Measurements from ENCODE around the gene IRX2.

Gene IRX2

GRCh38 chr5:2776337-2777302 lies 25.1 kb upstream of the IRX2 start:
- no peak overlapping the region for H3K4me3 ChIP-seq (ENCODE audit: low read length)
- TF ChIP-seq CTCF (IDR thresholded peaks at IDR 0.05; ENCODE audit: low read depth, low read length) (no peak), EZH2phosphoT487 (IDR thresholded peaks at IDR 0.05; ENCODE audit: low read depth) (no peak)
- H3K79me2 ChIP-seq (ENCODE audit: low read length), result no peaks in the 10 kb centered on the region
- H3K9ac ChIP-seq (ENCODE audit: low read length), result no peak overlapping the region
- H3K36me3 ChIP-seq (replicated peaks; ENCODE audit: low read depth, low read length), result no peaks in the 10 kb centered on the region
- H3K4me2 ChIP-seq (ENCODE audit: low read length), result no peak overlapping the region
- H4K20me1 ChIP-seq (ENCODE audit: insufficient read depth, low read length), result no peaks in the 10 kb centered on the region
- no peaks in the 10 kb centered on the region for H3K4me1 ChIP-seq (ENCODE audit: low read length)
- no peak overlapping the region for H3K27ac ChIP-seq (ENCODE audit: low read length)
- H3K27me3 ChIP-seq (ENCODE audit: low read depth, low read length), result no peaks in the 10 kb centered on the region
- H3K9me3 ChIP-seq (ENCODE audit: insufficient read depth, low read length), result no peaks in the 10 kb centered on the region
- H2AFZ ChIP-seq (ENCODE audit: low read depth, low read length), result no peak overlapping the region

GRCh38 chr5:2773327-2773726 lies 21.9 kb upstream of the IRX2 start:
- Histone ChIP-seq H3K79me2 (ENCODE audit: low read length) (no peaks in the 10 kb centered on the region), H4K20me1 (ENCODE audit: insufficient read depth, low read length) (no peaks in the 10 kb centered on the region), H2AFZ (ENCODE audit: low read depth, low read length) (no peak overlapping the region), H3K36me3 (replicated peaks; ENCODE audit: low read depth, low read length) (no peaks in the 10 kb centered on the region), H3K27ac (ENCODE audit: low read length) (no peak overlapping the region), H3K27me3 (ENCODE audit: low read depth, low read length) (no peaks in the 10 kb centered on the region), H3K4me3 (ENCODE audit: low read length) (no peak overlapping the region), H3K4me1 (ENCODE audit: low read length) (no peaks in the 10 kb centered on the region), H3K9me3 (ENCODE audit: insufficient read depth, low read length) (no peaks in the 10 kb centered on the region), H3K4me2 (ENCODE audit: low read length) (no peak overlapping the region), H3K9ac (ENCODE audit: low read length) (no peak overlapping the region)
- TF ChIP-seq CTCF (IDR thresholded peaks at IDR 0.05; ENCODE audit: low read depth, low read length), result no peak
- no peak for TF ChIP-seq EZH2phosphoT487 (IDR thresholded peaks at IDR 0.05; ENCODE audit: low read depth)

- Histone ChIP-seq H3K9me3 (ENCODE audit: insufficient read depth, low read length) (no peaks in the 10 kb centered on the region), H3K27ac (ENCODE audit: low read length) (no peak overlapping the region), H3K27me3 (ENCODE audit: low read depth, low read length) (no peaks in the 10 kb centered on the region), H4K20me1 (ENCODE audit: insufficient read depth, low read length) (no peaks in the 10 kb centered on the region), H3K4me1 (ENCODE audit: low read length) (no peaks in the 10 kb centered on the region), H3K36me3 (replicated peaks; ENCODE audit: low read depth, low read length) (no peaks in the 10 kb centered on the region), H3K9ac (ENCODE audit: low read length) (no peak overlapping the region), H3K4me3 (ENCODE audit: low read length) (no peak overlapping the region), H2AFZ (ENCODE audit: low read depth, low read length) (no peak overlapping the region), H3K4me2 (ENCODE audit: low read length) (no peak overlapping the region), H3K79me2 (ENCODE audit: low read length) (no peaks in the 10 kb centered on the region)
- no peak for TF ChIP-seq CTCF (IDR thresholded peaks at IDR 0.05; ENCODE audit: low read depth, low read length)
These were observed 15.6 kb upstream of the IRX2 start for GRCh38 chr5:2767089-2767488.

DNA sequence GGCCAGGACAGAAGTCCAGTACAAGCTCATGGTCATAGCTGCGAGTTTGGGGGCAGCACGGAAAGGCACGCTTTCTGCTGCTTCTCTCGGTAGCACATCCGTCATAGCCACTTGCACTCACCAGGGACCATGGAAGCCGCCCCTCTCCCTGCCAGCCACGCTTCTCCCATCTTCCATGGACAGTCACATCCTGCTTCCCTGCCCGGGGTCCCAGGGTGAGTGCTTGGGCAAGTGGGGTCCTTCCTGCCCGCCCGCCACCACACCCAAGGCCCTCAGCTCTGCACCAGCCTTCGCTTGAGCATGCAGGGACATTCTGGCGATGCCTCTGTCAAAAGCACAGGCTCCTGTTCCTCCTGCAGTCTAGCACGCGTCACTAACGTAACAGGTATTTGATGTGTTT lies 13.1 kb upstream of the IRX2 start:
- H3K4me1 ChIP-seq (ENCODE audit: low read length), result no peaks in the 10 kb centered on the region

More for the DNA sequence above, 13.1 kb upstream of the IRX2 start:
- H3K9me3 ChIP-seq (ENCODE audit: insufficient read depth, low read length), result no peaks in the 10 kb centered on the region
- TF ChIP-seq EZH2phosphoT487 (IDR thresholded peaks at IDR 0.05; ENCODE audit: low read depth) (no peak), CTCF (IDR thresholded peaks at IDR 0.05; ENCODE audit: low read depth, low read length) (no peak)
- H3K79me2 ChIP-seq (ENCODE audit: low read length), result no peaks in the 10 kb centered on the region
- H3K36me3 ChIP-seq (replicated peaks; ENCODE audit: low read depth, low read length), result no peaks in the 10 kb centered on the region
- H3K4me2 ChIP-seq (ENCODE audit: low read length), result no peak overlapping the region
- H3K27me3 ChIP-seq (ENCODE audit: low read depth, low read length), result no peaks in the 10 kb centered on the region
- no peak overlapping the region for H3K27ac ChIP-seq (ENCODE audit: low read length)
- H4K20me1 ChIP-seq (ENCODE audit: insufficient read depth, low read length), result no peaks in the 10 kb centered on the region
- no peak overlapping the region for H3K4me3 ChIP-seq (ENCODE audit: low read length)
- H3K9ac ChIP-seq (ENCODE audit: low read length), result no peak overlapping the region
- no peak overlapping the region for H2AFZ ChIP-seq (ENCODE audit: low read depth, low read length)

Data from OCI-LY3 (cell line).